SU-DHL-6 (cell line): ENCODE data around the gene ZNF831.

Experiments used
- EZH2phosphoT487 ChIP-seq: fragments of 200-600 bp; sonication (generic), shearing (Covaris generic); conservative IDR thresholded peaks from 2 replicates; pipeline ENCODE4 v1.6.1; 2018; ENCODE audit warnings: mild to moderate bottlenecking, antibody characterized with exemption, low read length, moderate library complexity, mixed read lengths
- TF ChIP-seq, protein P1 (sequence below): fragments of 200-600 bp; sonication (generic); IDR thresholded peaks from one replicate; pipeline ENCODE4 v1.5.1; 2017; ENCODE audit warnings: antibody characterized with exemption, mild to moderate bottlenecking, low read length, moderate library complexity; ENCODE audit not compliant: insufficient read depth, poor library complexity, severe bottlenecking

DNA sequence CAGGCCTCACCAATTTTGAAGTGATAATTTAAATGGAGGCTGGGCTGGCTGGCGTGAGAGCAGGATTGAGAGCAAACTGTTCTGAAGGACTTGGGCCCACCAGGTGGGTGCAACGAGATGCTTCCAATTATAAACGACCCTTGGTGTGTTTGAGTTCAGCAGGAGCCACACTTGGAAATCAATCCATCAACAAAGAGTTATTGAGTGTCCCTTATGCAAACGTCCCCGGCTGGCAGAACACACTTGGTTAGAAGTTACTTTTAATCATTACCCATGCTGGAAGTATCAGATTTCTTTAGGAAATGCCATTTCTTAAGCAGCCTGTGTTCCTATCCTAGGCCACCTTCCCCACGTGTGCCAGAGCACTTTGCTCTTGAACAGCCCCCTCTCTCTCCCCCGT is 37.8 kb upstream of the ZNF831 start:
- TF ChIP-seq, protein P1, sequence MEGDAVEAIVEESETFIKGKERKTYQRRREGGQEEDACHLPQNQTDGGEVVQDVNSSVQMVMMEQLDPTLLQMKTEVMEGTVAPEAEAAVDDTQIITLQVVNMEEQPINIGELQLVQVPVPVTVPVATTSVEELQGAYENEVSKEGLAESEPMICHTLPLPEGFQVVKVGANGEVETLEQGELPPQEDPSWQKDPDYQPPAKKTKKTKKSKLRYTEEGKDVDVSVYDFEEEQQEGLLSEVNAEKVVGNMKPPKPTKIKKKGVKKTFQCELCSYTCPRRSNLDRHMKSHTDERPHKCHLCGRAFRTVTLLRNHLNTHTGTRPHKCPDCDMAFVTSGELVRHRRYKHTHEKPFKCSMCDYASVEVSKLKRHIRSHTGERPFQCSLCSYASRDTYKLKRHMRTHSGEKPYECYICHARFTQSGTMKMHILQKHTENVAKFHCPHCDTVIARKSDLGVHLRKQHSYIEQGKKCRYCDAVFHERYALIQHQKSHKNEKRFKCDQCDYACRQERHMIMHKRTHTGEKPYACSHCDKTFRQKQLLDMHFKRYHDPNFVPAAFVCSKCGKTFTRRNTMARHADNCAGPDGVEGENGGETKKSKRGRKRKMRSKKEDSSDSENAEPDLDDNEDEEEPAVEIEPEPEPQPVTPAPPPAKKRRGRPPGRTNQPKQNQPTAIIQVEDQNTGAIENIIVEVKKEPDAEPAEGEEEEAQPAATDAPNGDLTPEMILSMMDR = no peak
- TF ChIP-seq EZH2phosphoT487 = no peak
